ENCODE data around the gene OR10H1. TPM values are rescaled to one million over a fixed set of nuclear protein-coding genes. Genes with fewer than 3 reads are reported as not detected.

OR10H1 gene
- total and polyA plus RNA-seq, 9 of the 15 experiments (the other 6 are each of a cell fraction or from before 2014, with no cell fraction given): not detected

DNA sequence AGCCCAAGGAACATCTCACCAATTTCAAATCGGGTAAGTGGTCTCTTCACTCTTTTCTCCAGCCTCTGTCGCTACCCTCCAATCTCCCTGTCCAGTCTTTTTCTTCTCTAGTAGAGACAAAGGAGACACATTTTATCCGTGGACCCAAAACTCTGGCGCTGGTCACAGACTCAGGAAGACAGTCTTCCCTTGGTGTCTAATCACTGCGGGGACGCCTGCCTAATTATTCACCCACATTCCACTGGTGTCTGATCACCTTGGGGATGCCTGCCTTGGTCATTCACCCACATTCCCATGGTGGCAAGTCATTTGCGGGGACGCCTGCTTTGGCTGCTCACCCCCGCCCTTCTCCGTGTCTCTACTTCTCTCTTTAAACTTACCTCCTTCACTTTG lies 13.8 kb upstream of the OR10H1 start (continued):
- TF ChIP-seq CHD7 (IDR thresholded peaks at IDR 0.05; ENCODE audit: low read depth, low read length): no peak
- no peak for TF ChIP-seq MTA2 (IDR thresholded peaks at IDR 0.05; ENCODE audit: low read depth)
- no peak for TF ChIP-seq NCOR1 (IDR thresholded peaks at IDR 0.05)
